HG03439 (cell line): ENCODE results near the gene TUBA3C.
"Not testable (repeated sequence)": the region's sequence is repeated elsewhere in the genome, so short reads cannot be mapped to it uniquely, and the experiment has no call there.

Experiments used
- ATAC-seq: cut with Tn5 transposase; IDR thresholded peaks from one replicate; pipeline ENCODE4 v1.9.1; 2021; ENCODE audit warnings: mild to moderate bottlenecking, moderate library complexity; ENCODE audit not compliant: unreplicated experiment

Gene TUBA3C

DNA sequence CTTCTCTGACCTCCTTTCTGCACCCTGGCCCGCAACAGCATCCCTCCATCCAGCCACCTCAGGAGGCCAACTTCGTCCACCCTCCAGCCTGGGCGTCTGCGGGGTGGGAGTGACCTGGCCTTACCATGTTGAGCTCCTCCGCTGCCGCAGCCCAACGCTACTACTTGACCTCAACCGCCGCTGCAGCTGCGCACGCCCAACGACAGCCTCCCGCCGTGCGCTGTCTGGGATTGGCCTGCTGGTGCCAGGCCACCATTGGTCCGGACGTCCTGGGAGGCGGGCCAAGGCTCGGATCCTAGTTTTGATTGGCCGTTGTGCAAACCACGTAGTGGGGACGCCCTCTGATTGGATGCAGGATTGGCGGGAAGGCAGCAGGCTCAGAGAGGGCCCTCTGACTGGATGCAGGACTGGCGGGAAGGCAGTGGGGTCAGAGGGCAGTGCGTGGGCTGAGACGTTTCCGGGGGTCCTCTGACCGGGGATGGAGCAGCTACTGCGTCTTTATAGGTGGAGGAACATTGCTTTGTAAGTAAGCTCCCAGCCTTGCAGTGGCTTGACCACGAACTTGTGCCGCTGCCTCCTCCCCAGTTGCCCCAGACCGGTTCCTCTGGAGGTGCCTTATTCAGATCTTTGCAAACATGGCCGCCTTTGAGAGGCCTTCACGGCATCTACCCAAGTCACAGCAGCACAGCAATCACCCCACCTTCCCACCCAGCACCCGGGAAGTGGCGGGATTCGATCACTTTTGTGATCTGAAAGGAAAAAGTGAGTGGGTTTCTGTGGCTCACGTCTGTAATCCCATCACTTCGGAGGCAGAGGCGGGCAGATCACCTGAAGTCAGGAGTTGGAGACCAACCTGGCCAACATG is at the start of gene TUBA3C:
TUBA3C (minus strand) TSS at position 204 of the 865 bp plus-strand sequence; CDS start at position 127, 77 bp downstream.
- no peak for ATAC-seq

GRCh38 chr13:19207413-19207812 is 25.8 kb upstream of the TUBA3C start:
- not testable (repeated sequence) for ATAC-seq

DNA sequence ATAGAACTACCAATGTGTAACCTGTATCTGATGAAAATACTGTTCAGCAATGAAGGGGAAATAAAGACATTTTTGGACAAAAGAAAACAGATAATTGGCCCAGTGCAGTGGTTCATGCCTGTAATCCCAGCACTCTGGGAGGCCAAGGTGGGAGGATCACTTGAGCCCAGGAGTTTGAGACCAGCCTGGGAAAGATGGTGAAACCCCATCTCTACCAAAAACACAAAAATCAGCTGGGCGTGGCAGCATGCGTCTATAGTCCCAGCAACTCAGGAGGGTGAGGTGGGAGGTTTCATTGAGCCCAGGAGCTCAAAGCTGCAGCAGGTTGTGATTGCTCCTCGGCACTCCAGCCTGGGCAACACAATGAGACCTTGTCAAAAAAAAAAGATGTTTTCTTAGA is 11.0 kb upstream of the TUBA3C start:
- ATAC-seq = not testable (repeated sequence)

- not testable (repeated sequence) for ATAC-seq
These were observed 8.3 kb upstream of the TUBA3C start for GRCh38 chr13:19189911-19190310.

DNA sequence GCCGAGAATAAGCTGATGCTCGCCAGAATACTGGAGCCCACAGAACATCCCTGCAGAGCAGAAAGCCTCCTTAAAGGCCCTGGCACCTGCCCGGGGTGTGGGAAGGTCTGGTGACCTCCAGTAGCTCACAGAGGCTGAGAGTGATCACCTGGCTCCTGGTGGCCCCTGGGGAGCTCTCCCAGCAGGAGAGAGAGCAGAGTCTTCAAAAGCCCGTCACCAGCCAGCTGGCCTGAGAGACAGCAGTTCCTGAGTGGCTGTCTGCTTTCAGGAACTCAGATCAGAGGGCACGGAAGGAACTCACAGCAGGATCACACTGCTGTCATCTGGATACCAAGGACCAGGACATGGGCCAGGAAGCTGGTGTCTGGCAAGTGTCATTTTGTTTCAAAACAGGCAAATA is 7.7 kb upstream of the TUBA3C start:
- not testable (repeated sequence) for ATAC-seq

DNA sequence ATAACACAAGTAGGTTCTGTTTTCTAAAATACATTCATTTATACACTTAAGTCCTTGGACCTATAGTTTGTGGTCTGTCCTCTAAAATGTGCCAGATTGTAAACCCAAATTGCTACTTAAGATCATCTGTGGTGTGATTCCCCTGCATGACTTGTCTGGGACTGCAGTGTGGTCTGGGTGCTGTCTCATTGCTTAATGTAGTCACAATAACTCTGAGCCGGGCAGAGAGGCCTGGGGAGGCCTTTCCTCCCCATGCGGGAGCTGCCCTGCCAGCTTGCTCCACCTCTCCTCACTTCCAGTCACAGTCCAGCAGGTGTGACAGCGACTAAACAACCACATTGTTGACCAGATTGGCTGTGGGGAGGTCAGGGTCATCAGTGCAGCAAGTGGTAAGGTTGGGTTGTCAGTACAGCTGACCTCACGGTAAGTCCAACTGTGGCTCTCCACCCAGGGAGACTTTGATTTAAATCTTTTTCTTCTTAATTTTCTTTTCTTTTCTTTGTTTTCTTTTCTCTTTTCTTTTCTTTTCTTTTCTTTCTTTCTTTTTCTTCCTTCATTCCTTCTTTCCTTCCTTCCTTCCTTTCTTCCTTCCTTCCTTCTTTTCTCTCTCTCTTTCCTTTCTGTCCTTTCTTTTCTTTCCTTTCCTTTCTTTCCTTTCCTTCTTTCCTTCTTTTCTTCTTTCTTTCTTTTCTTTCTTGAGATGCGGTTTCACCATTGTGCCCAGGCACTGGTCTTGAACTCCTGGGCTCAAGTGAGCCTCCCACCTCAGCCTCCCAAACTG is 4.4 kb upstream of the TUBA3C start:
- no peak for ATAC-seq

- ATAC-seq = no peak
These were observed 3.7 kb upstream of the TUBA3C start for GRCh38 chr13:19185086-19185864.

DNA sequence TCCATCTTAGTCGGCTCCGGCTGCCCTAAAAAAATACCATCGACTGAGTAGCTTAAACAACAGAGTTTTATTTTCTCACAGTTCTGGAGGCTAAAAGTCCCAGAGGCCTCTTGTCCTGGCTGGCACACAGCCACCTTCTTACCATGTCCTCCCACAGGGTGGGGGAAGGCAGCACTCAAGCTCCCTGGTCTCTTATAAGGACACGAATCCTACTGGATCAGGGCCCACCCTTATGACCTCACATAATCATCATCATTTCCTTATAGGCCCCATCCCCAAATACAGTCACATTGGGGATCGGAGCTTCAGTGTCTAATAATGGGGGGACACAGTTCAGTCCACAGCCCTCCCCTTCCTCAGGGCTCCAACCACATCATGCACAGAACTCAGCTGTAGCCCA is 2.6 kb upstream of the TUBA3C start:
- ATAC-seq = no peak

DNA sequence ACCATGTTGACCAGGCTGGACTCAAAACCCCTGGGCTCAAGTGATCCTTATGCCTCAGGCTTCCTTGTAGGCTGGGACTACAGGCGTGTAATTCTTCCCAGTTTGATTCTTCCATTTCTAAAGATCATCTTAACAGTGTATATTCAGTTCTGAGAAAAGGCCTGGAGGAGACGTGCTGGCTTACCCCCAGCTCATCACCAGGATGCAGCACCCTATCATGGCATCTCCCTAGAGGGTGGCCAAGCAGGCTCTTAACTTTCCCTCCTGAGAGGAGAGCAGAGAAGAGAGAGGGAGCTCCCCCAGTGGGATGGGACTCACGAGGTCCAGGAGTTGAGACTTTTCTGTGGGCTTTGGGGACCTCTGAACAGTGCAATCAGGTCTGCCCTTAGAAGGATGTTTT is 2.1 kb upstream of the TUBA3C start:
- ATAC-seq = no peak

GRCh38 chr13:19182536-19182935 is 912 bp upstream of the TUBA3C start:
- no peak for ATAC-seq

DNA sequence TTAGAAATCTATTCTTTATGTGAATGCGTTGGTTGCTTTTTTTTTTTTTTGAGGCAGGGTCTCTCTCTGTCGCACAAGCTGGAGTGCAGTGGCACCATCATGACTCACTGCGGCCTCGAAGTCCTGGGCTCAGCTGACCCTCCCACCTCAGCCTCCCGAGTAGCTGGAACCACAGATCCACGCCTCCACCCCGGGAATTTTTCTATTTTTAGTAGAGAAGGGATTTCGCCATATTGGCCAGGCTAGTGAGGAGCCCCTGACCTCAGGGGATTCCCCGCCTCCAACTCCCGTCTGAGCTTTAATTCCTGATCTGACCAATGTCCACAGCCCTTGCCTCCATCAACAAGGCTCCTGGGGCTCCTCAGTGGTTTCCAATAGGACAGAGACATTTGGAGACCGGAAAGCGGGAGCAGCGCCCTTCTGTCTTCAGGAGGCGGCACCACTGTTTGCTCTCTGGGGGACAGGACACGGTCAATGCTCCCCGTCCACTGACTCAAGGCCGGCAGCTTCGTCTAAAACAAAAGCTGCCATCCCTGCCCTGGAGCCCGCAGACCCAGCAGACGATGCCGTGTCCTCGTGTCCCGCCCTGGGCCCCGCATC is 503 bp downstream of the TUBA3C start:
- ATAC-seq = no peak

DNA sequence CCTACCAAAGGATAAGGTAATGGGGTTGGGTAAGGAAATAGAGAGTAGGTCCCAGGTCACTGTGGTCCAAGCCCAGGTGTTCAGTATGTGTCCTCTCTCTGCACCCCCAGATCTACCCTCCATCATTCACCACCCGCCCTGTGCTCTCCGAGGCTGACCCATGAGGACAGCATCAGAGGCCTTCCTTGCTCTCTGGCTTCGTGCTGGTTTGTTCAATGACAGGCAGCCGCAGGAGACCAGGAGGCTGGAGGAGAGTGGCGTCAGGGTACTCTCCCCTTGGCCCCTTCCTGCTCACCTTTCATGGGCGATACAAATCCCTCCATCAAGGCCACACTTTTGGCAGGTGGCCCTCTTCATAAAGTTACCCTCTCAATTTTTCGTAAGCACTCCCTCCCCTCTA is 1.7 kb downstream of the TUBA3C start:
- no peak for ATAC-seq

DNA sequence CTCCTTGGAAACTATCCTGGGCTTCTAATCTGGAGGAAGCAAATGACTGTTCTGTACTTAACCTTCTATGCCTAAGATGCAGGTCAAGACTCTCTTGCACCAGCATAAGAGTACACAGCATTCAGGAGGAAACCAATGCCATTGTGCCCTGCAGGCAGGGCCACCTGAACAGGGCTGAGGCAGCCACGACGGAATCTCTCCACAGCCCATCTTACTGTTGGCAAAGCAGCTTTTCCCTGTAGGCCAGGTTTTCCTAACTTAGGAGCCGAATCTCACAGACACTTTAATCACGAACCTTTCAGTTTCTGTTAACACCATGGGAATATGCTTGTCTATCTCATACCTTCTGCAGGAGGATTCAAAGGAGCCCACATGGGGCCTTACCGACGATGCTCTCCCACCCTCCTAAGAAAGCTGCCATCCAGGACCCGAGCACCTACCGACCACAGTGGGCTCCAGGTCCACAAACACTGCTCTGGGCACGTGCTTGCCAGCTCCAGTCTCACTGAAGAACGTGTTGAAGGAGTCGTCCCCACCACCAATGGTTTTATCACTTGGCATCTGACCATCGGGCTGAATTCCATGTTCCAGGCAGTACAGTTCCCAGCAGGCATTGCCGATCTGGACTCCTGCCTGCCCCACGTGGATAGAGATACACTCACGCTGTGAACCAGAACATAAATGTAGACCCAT is 2.6 kb downstream of the TUBA3C start:
- no peak for ATAC-seq

DNA sequence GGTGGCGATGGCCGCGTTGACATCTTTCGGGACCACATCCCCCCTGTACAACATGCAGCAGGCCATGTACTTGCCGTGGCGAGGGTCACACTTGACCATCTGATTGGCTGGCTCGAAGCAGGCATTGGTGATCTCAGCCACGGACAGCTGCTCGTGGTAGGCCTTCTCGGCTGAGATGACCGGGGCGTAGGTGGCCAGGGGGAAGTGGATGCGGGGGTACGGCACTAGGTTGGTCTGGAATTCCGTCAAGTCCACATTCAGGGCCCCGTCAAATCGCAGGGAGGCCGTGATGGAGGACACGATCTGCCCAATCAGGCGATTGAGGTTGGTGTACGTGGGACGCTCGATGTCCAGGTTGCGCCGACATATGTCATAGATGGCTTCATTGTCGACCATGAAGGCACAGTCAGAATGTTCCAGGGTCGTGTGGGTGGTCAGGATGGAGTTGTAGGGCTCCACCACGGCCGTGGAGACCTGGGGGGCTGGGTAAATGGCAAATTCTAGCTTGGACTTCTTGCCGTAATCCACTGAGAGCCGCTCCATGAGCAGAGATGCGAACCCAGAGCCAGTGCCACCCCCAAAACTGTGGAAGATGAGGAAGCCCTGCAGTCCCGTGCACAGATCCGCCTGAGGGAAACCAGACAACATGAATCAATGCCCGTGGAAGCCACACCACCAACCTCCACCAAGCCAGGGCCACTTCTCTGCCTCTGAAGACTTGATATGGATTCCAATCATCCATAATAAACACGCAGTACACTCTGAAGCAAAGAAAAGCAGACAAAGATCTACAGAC is 4.4 kb downstream of the TUBA3C start:
- ATAC-seq = not testable (repeated sequence)

DNA sequence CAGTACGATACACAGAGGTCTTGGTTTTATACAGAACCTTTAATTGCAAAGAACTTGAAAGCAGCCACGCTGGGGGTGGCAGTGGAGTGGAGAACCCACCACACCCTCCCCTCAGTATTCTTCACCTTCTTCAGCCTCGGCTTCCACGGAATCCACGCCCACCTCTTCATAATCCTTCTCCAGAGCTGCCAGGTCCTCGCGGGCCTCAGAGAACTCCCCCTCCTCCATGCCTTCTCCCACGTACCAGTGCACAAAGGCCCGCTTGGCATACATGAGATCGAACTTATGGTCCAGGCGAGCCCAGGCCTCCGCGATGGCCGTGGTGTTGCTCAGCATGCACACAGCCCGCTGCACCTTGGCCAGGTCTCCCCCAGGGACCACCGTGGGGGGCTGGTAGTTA is 7.9 kb downstream of the TUBA3C start:
- ATAC-seq = no peak

DNA sequence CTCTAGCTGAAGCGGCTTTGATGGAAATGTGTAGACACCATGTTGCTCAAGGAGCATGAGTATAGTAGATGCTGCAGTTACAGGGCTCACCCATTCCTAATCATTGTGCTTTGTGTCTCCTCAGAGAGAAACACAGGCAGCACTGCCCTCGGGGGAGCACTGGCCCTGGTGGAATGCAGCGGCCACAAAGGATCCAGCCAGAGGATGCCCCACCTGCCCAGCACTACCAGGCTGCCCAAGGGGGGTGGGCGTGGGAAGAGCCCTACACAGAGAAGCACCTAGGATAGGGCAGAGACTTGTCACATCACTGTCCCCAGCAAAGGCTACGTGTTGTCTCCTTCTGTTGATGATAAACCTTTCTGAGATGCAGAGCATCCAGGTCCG is 9.0 kb downstream of the TUBA3C start:
- ATAC-seq = no peak

GRCh38 chr13:19172007-19172646 is 9.5 kb downstream of the TUBA3C start:
- no peak for ATAC-seq

DNA sequence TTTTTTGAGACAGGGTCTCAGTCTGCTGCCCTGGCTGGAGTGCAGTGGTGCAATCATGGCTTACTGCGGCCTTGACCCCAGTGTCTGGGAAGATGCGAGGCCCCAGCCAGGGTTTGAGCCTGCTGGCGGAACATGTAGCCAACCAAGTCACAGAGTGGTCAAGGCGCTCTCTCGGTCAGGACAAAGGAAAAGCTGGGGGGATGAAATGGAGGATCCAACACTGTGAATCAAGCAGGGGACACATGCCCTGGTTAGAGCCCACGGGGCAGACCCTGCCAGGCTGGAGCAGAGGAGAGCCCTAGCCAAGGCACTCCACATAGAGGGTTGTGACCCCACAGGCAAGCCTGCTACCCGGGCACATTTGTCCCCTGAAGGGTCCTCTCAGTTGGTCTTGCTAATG is 10.1 kb downstream of the TUBA3C start:
- ATAC-seq = no peak

GRCh38 chr13:19169991-19170390 is 11.6 kb downstream of the TUBA3C start:
- no peak for ATAC-seq
